HEK293T (cell line): ENCODE data around the gene MYO1G.

Source experiments
- CTCF ChIA-PET: fragments of 350-600 bp; formaldehyde crosslinking; extraction: SDS; loops from one replicate; lab custom pipeline; 2021; ENCODE audit warnings: antibody characterized with exemption, inconsistent platforms; lab: Yijun Ruan, JAX
- POLR2A ChIA-PET: fragments of 350-600 bp; formaldehyde crosslinking; extraction: SDS; loops from one replicate; lab custom pipeline; 2020; ENCODE audit warnings: antibody characterized with exemption, inconsistent platforms; lab: Yijun Ruan, JAX
- DNase-seq: peaks from one replicate; pipeline ENCODE4 v3.0.0; 2012; ENCODE audit warnings: mixed read lengths; ENCODE audit errors: extremely low spot score
- ARNT ChIP-seq: fragments of 450-650 bp; IDR thresholded peaks from 2 replicates; pipeline ENCODE4 v1.6.1; 2017; ENCODE audit warnings: mild to moderate bottlenecking
- BHLHE40 ChIP-seq: fragments of 450-650 bp; IDR thresholded peaks from 2 replicates; pipeline ENCODE4 v1.6.1; 2016; ENCODE audit warnings: mild to moderate bottlenecking, moderate library complexity, borderline replicate concordance
- CTBP1 ChIP-seq: fragments of 450-650 bp; IDR thresholded peaks from 2 replicates; pipeline ENCODE4 v1.6.1; 2016; ENCODE audit warnings: borderline replicate concordance
- ELF4 ChIP-seq: fragments of 450-650 bp; IDR thresholded peaks from 2 replicates; pipeline ENCODE4 v1.6.1; 2017; ENCODE audit warnings: antibody characterized with exemption
- FOXA1 ChIP-seq: fragments of 450-650 bp; IDR thresholded peaks from 2 replicates; pipeline ENCODE4 v1.6.1; 2016; ENCODE audit warnings: mild to moderate bottlenecking
- FOXK2 ChIP-seq: fragments of 450-650 bp; IDR thresholded peaks from 2 replicates; pipeline ENCODE4 v1.6.1; 2016; ENCODE audit warnings: mild to moderate bottlenecking
- FOXM1 ChIP-seq: fragments of 450-650 bp; IDR thresholded peaks from 2 replicates; pipeline ENCODE4 v1.6.1; 2017; ENCODE audit warnings: mild to moderate bottlenecking, borderline replicate concordance
- HDGF ChIP-seq: fragments of 450-650 bp; IDR thresholded peaks from 2 replicates; pipeline ENCODE4 v1.6.1; 2017; ENCODE audit warnings: antibody characterized with exemption, borderline replicate concordance
- L3MBTL2 ChIP-seq: fragments of 450-650 bp; conservative IDR thresholded peaks from 2 replicates; pipeline ENCODE4 v1.6.1; 2016; ENCODE audit warnings: mild to moderate bottlenecking
- LEF1 ChIP-seq: fragments of 450-650 bp; IDR thresholded peaks from 2 replicates; pipeline ENCODE4 v1.6.1; 2017; ENCODE audit warnings: mild to moderate bottlenecking, borderline replicate concordance
- NFRKB ChIP-seq: fragments of 450-650 bp; IDR thresholded peaks from 2 replicates; pipeline ENCODE4 v1.6.1; 2016; ENCODE audit warnings: mild to moderate bottlenecking, moderate library complexity
- PKNOX1 ChIP-seq: fragments of 450-650 bp; IDR thresholded peaks from 2 replicates; pipeline ENCODE4 v1.6.1; 2016
- SP1 ChIP-seq: fragments of 450-650 bp; IDR thresholded peaks from 2 replicates; pipeline ENCODE4 v1.6.1; 2017
- SUZ12 ChIP-seq: fragments of 450-650 bp; IDR thresholded peaks from 2 replicates; pipeline ENCODE4 v1.6.1; 2016; ENCODE audit warnings: mild to moderate bottlenecking
- TARDBP ChIP-seq: fragments of 450-650 bp; IDR thresholded peaks from 2 replicates; pipeline ENCODE4 v1.6.1; 2016
- ZNF384 ChIP-seq: fragments of 450-650 bp; IDR thresholded peaks from 2 replicates; pipeline ENCODE4 v1.6.1; 2016

MYO1G gene

GRCh38 chr7:44920119-44920518, 58.7 kb downstream of the MYO1G start:
- CTCF ChIA-PET, result interaction anchor here (0.8 to 1.4 kb wide), 2 partner anchors 45 to 65 kb away, joined by 3 to 6 read pairs; no protein-coding TSS in a partner anchor
- POLR2A ChIA-PET, result interaction anchor here (0.6 to 1.3 kb wide), 5 partner anchors 35 to 346 kb away, joined by 3 to 5 read pairs (median 3); partner anchors contain the start of genes DDX56 and H2AZ2
- DNase-seq, result no peak
- TF ChIP-seq SUZ12 (no peak), HDGF (no peak), TARDBP (no peak), CTBP1 (no peak), ZNF384 (no peak), ARNT (no peak), NFRKB (no peak), ELF4 (no peak), LEF1 (no peak), PKNOX1 (no peak)

- ChIA-PET CTCF (no interaction called here), POLR2A (no interaction called here)
Observed at GRCh38 chr7:44918029-44918428, 60.8 kb downstream of the MYO1G start.

GRCh38 chr7:44917465-44917864, 61.4 kb downstream of the MYO1G start:
- DNase-seq, result no peak
- ChIA-PET CTCF (no interaction called here), POLR2A (no interaction called here)
- TF ChIP-seq SUZ12, result no peak
- no peak for TF ChIP-seq ELF4
- no peak for TF ChIP-seq ARNT
- no peak for TF ChIP-seq SP1
- no peak for TF ChIP-seq L3MBTL2
- TF ChIP-seq NFRKB, result no peak
- no peak for TF ChIP-seq FOXK2
- TF ChIP-seq PKNOX1, result no peak

More at GRCh38 chr7:44918029-44918428, 60.8 kb downstream of the MYO1G start:
- no peak for DNase-seq
- TF ChIP-seq ELF4, result no peak
- no peak for TF ChIP-seq NFRKB
- TF ChIP-seq SUZ12, result no peak
- no peak for TF ChIP-seq TARDBP
- no peak for TF ChIP-seq FOXK2
- no peak for TF ChIP-seq FOXM1
- TF ChIP-seq PKNOX1, result no peak
- no peak for TF ChIP-seq ZNF384
- no peak for TF ChIP-seq SP1
- no peak for TF ChIP-seq FOXA1
- TF ChIP-seq BHLHE40, result no peak
- no peak for TF ChIP-seq ARNT
- TF ChIP-seq CTBP1, result no peak
- no peak for TF ChIP-seq HDGF
- TF ChIP-seq LEF1, result no peak
- TF ChIP-seq L3MBTL2, result no peak

- no peak for DNase-seq
- POLR2A ChIA-PET, result no interaction called here
- no peak for TF ChIP-seq SUZ12
- CTCF ChIA-PET, result no interaction called here
Observed at GRCh38 chr7:44914992-44915607, 63.7 kb downstream of the MYO1G start.

- ChIA-PET POLR2A (interaction anchor here (1.7 to 2.0 kb wide), 2 partner anchors 27 to 65 kb away, joined by 6 to 9 read pairs; partner anchors contain the start of genes H2AZ2 and PURB), CTCF (no interaction called here)
- TF ChIP-seq ARNT (no peak), L3MBTL2 (no peak), ELF4 (no peak), SUZ12 (no peak), FOXK2 (no peak), TARDBP (no peak), FOXA1 (no peak), NFRKB (no peak)
- no peak for DNase-seq
Observed at GRCh38 chr7:44912775-44913347, 66.0 kb downstream of the MYO1G start.
